Neural cell (in vitro differentiated cells): Measurements from ENCODE around the gene CCDC61.

Experiments used
- MXI1 ChIP-seq: fragments of 450-650 bp; conservative IDR thresholded peaks from 2 replicates; pipeline ENCODE4 v1.6.1; 2014; ENCODE audit warnings: antibody characterized with exemption, mild to moderate bottlenecking; ENCODE audit not compliant: poor library complexity, severe bottlenecking
- POLR2AphosphoS5 ChIP-seq: IDR thresholded peaks from 2 replicates; pipeline ENCODE4 v1.6.1; 2012
- RAD21 ChIP-seq: fragments of 450-650 bp; conservative IDR thresholded peaks from 2 replicates; pipeline ENCODE4 v1.6.1; 2014; ENCODE audit warnings: antibody characterized with exemption, mild to moderate bottlenecking, moderate library complexity
- TAF1 ChIP-seq: IDR thresholded peaks from 2 replicates; pipeline ENCODE4 v1.6.1; 2012; ENCODE audit warnings: low read depth
- TF ChIP-seq, protein P1 (sequence below): fragments of 450-650 bp; IDR thresholded peaks from 2 replicates; pipeline ENCODE4 v1.5.1; 2014; ENCODE audit warnings: antibody characterized with exemption, mild to moderate bottlenecking, moderate library complexity; ENCODE audit not compliant: poor library complexity, severe bottlenecking

GRCh38 chr19:46031781-46032596, 36.7 kb downstream of the CCDC61 start:
- TF ChIP-seq RAD21 (no peak), TAF1 (no peak), MXI1 (no peak), POLR2AphosphoS5 (no peak)
- TF ChIP-seq, protein P1, sequence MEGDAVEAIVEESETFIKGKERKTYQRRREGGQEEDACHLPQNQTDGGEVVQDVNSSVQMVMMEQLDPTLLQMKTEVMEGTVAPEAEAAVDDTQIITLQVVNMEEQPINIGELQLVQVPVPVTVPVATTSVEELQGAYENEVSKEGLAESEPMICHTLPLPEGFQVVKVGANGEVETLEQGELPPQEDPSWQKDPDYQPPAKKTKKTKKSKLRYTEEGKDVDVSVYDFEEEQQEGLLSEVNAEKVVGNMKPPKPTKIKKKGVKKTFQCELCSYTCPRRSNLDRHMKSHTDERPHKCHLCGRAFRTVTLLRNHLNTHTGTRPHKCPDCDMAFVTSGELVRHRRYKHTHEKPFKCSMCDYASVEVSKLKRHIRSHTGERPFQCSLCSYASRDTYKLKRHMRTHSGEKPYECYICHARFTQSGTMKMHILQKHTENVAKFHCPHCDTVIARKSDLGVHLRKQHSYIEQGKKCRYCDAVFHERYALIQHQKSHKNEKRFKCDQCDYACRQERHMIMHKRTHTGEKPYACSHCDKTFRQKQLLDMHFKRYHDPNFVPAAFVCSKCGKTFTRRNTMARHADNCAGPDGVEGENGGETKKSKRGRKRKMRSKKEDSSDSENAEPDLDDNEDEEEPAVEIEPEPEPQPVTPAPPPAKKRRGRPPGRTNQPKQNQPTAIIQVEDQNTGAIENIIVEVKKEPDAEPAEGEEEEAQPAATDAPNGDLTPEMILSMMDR = no peak
